HG02610 (cell line): ENCODE results near the gene PNP.
"Not testable (repeated sequence)": the region's sequence is repeated elsewhere in the genome, so short reads cannot be mapped to it uniquely, and the experiment has no call there.

Experiments
- ATAC-seq: cut with Tn5 transposase; IDR thresholded peaks from one replicate; pipeline ENCODE4 v1.9.1; 2021; ENCODE audit warnings: mild to moderate bottlenecking, moderate library complexity; ENCODE audit not compliant: unreplicated experiment

PNP gene

GRCh38 chr14:20469242-20469889 lies at the start of gene PNP:
TSS of gene PNP (plus strand) at chr14:20469406. CDS start at chr14:20469525, 119 bp downstream.
- peak; percentile 94 for ATAC-seq

DNA sequence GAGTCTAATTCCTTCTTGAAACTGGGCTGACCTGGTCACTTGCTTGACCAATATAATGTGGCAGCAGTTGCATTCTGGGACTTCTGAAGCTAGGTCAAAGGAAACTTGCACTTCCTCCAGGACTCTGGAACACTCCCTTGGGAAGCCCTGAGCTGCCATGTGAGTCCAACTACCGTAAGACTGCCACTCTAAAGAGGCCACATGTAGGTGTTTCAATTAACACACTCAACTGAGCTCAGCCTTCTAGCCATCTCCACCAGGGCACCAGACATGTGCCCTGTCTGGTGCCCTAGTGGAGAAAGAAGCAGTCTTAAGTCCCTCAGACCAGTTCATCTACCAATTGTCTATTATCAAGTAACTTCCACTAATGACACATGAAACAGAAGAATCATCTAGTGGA lies 49.8 kb upstream of the PNP start:
- ATAC-seq, result no peak

GRCh38 chr14:20421267-20421666 lies 47.9 kb upstream of the PNP start:
- no peak for ATAC-seq

GRCh38 chr14:20422886-20423285 lies 46.3 kb upstream of the PNP start:
- ATAC-seq, result no peak

- no peak for ATAC-seq
Measured at GRCh38 chr14:20424851-20425250, 44.4 kb upstream of the PNP start.

GRCh38 chr14:20427231-20428009 lies 41.8 kb upstream of the PNP start:
- peak; percentile 76 for ATAC-seq

DNA sequence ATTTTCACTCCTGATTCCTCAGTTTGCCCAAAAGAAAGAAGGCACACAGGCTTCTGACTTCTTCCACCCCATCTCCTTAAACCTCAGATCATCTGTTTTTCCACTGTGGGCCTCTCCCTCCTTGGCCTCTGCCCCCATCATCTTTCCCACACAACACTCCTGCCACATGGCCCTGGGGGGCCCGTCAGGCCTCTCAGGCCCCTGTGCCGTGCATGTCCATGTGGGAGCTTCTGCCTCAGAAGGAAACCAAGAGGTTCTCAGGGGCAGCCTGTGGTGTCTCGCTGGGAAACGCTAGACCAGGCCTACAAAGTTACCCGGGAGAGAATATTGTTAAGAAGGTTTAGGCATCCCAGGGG lies 41.2 kb upstream of the PNP start:
- peak; percentile 54 for ATAC-seq

DNA sequence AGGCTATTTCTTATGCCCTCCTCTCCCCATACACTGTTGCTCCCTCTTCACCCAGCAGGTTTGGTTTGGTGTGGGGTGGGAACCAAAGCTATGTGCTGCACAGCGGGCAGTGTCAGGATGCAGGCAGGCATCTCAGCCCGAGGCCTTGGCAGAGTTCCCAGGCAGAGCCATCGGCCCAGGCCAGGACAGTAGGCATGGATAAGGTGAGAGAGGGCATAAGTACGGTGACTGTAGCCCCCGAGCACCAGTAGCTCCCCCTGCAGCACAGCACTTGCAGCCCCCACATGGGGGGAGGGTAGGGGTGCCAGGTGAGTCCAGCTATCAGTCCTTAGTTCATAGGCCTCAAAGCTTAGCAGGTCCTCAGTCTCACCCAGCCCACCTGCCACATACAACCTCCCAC lies 40.4 kb upstream of the PNP start:
- no peak for ATAC-seq

- no peak for ATAC-seq
Measured at GRCh38 chr14:20429801-20430669, 39.2 kb upstream of the PNP start.

DNA sequence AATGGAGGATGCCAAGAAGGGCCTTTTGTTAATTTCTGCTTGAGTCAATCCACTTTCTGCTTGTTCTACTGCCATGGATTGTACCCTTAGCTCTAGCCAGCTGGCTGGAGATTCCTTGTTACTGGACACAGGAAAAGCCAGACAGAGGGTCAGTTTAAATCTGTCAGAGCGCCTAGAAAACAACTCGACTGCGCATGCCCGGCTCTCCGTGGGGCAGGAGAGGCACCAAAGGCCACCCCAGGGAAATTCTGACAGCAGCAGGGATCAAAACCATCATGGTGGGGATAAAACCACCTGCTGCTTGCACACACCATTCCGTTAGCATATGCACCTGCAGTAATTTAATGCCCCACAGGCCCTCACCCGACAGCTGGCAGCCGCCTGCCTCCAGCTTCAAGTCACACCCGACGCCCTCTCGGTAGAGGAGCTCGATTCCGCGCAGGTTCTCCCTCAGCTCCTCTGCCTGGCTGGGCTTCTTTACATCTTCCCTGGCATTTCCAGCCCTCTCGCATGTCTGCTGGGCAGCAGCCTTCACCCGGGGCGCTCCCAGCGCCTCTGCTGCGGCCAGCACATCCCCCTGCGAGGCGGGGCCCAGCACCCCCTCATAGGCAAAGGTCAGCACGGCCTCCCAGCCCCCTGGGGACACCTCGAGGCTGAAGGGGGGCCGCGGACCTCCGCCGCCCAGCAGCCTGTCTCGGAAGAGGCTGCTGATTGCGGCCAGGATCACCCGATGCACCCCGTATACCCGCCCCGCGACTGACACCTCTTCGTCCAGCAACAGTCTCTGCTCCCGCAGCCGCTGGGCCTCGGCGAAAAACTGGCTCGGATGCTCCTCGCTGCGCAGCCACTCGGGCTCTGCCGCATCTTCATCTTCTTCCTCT lies 34.3 kb upstream of the PNP start:
- ATAC-seq, result no peak

DNA sequence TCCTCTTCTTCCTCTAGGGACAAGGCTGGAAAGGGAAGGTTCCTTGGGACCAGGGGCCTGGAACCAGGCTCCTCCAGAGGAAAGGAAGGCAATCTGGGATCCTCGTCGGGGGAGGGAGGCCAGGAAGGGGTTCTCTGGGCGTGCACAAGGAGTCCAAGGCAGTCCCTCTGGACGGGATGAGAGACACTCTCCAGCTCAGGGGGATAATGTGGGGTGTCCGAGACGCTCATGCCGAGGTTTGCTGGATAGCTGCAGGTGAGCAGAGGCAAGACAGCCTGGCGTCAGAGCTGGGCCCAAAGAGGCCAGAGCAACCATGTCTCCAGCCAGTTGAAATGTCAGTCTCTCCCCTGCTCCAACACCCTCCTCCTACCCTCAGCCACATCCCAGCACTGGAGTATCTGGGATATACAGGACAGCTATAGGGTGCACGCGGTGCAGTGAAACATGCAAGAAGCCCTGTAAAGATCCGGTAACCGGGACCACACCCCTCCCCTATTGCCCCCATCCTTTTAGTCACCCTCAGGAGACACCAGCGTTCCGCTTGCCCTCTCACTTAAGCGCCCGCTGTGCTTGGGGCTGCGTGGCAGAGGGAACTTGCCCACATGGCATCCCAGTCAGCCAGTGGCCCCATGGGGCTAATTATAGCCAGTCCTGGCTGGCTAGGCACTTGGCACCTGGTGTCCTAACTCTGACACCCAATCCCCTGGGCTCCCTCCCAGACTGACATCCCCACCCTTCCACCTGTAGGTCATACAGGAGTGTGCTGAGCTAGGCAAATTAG lies 33.4 kb upstream of the PNP start, which contains the start of gene KLHL33:
TSS of gene KLHL33 (minus strand) at position 585 of the 781 bp plus-strand sequence. CDS start at position 230, 355 bp downstream.
- ATAC-seq, result no peak

- no peak for ATAC-seq
Measured at GRCh38 chr14:20436363-20436755, 32.8 kb upstream of the PNP start.

- ATAC-seq, result no peak
Measured at GRCh38 chr14:20438664-20439063, 30.5 kb upstream of the PNP start.

DNA sequence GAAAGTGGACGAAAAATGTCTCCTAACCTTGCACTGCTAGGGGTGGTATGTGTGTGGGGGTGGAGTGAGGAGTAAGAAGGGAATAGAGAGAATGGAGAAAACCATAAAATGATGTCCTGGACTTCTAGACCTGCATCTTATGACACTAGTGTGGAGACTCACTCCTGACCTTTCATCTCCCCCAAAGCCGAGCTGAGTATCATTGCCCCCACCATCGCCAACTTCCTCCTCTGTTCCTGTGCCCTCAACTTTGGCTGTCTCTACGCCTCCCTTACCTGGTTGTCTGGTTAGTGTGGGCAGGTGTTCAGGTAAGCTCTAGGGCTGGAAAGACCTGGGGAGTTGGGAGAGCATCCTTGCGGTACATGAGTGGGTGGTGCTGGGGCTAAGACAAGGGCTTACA lies 28.7 kb upstream of the PNP start:
- no peak for ATAC-seq

GRCh38 chr14:20440882-20441281 lies 28.3 kb upstream of the PNP start:
- ATAC-seq, result no peak

DNA sequence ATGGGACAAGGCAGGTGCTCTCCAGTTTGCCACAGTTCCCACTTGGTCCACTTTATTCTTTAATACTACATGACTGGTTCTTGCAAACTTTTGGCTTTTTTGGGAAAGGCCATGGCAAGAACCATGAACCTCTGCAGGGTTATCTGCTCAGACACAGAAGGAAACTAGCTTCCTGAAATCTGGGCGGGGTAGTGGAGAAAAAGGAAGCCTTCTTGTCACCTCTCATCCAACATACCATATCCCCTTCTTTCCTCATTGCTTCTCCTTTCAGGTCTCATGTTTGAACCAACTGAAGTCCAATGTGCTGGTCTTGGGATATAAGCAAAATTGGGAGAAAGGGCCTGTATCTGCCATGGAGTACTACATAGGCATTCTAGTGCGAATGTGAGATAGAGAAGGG lies 27.7 kb upstream of the PNP start:
- no peak for ATAC-seq

DNA sequence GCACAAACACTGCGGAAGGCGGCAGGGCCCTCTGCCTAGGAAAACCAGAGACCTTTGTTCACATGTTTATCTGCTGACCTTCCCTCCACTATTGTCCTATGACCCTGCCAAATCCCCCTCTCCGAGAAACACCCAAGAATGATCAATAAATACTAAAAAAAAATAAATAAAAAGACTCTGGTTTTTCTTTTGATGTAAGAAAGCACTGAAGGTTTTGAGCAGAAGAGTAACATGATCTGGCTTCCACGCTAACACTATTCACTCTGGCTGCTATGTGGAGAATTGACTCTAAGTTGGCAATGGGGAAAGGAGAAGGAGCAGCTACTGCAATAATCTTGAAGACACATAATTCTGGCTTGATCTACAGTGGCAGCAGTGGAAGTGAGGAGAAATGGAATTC lies 25.6 kb upstream of the PNP start:
- ATAC-seq, result not testable (repeated sequence)

GRCh38 chr14:20446889-20447288 lies 22.3 kb upstream of the PNP start:
- no peak for ATAC-seq

DNA sequence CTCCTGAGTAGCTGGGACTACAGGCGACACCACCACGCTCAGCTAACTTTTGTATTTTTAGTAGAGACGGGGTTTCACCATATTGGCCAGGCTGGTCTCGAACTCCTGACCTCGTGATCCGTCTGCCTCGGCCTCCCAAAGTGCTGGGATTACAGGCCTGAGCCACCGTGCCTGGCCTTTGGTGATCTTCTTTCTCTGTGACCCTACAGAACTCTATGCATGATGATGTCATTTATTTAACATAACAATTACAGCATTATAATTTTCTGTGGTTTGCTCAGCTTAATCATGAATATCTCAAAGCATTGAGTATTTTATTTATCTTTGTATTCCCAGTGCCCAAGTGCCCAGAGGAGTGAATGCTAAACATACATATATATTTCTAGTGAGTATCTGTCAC lies 16.4 kb upstream of the PNP start:
- ATAC-seq, result not testable (repeated sequence)
